Measurements from ENCODE around the gene GLI3. TPM values are rescaled to one million over a fixed set of nuclear protein-coding genes. Genes with fewer than 3 reads are reported as not detected.

The GLI3 gene
- total RNA-seq, 1 experiment from 2014 or later = 46.2 TPM

- Mint-ChIP-seq H3K36me3 (peaks cover 30% of the 10 kb centered on the region), H3K4me1 (peaks cover 70% of the 10 kb centered on the region), H3K27me3 (ENCODE audit: low read depth) (no peaks in the 10 kb centered on the region), H3K27ac (no peak overlapping the region), H3K4me3 (peak overlapping the region; percentile 3), H3K9me3 (peaks cover 3% of the 10 kb centered on the region; the same call in 1 of the 2 replicates)
- POLR2A ChIA-PET = no interaction called here
- CTCF ChIA-PET = interaction anchor here (2.5 kb wide), 1 partner anchor 87 kb away, joined by 8 read pairs; no protein-coding TSS in a partner anchor
- DNase-seq (ENCODE audit: low spot score) (no peak), ATAC-seq (peak; percentile 65)
- TF ChIP-seq RORB (CRISPR knock-in tag; IDR thresholded peaks at IDR 0.05) (no peak), KAT7 (CRISPR knock-in tag; IDR thresholded peaks at IDR 0.05; ENCODE audit: borderline replicate concordance) (no peak), ZNF532 (CRISPR knock-in tag; IDR thresholded peaks at IDR 0.05; ENCODE audit: borderline replicate concordance) (no peak), AR (CRISPR knock-in tag; IDR thresholded peaks at IDR 0.05) (no peak), ZNF219 (CRISPR knock-in tag; IDR thresholded peaks at IDR 0.05; ENCODE audit: borderline replicate concordance) (no peak), NR2C2 (CRISPR knock-in tag; IDR thresholded peaks at IDR 0.05) (no peak), TEAD4 (CRISPR knock-in tag; IDR thresholded peaks at IDR 0.05) (no peak), ERG (CRISPR knock-in tag; IDR thresholded peaks at IDR 0.05) (no peak), ATF6 (CRISPR knock-in tag; IDR thresholded peaks at IDR 0.05) (no peak), OVOL2 (CRISPR knock-in tag; IDR thresholded peaks at IDR 0.05; ENCODE audit: borderline replicate concordance) (no peak), E2F5 (CRISPR knock-in tag; IDR thresholded peaks at IDR 0.05) (no peak), EMX1 (CRISPR knock-in tag; IDR thresholded peaks at IDR 0.05) (no peak), TEAD1 (CRISPR knock-in tag; IDR thresholded peaks at IDR 0.05) (no peak), ZNF121 (CRISPR knock-in tag; IDR thresholded peaks at IDR 0.05) (no peak), CTCF (IDR thresholded peaks at IDR 0.05) (no peak), MXD4 (CRISPR knock-in tag; IDR thresholded peaks at IDR 0.05; ENCODE audit: borderline replicate concordance) (no peak), ESRRA (CRISPR knock-in tag; IDR thresholded peaks at IDR 0.05; ENCODE audit: borderline replicate concordance) (no peak), ZBTB21 (CRISPR knock-in tag; IDR thresholded peaks at IDR 0.05; ENCODE audit: borderline replicate concordance) (no peak), TP53 (CRISPR knock-in tag; IDR thresholded peaks at IDR 0.05) (no peak), MYBL2 (CRISPR knock-in tag; IDR thresholded peaks at IDR 0.05) (no peak)
Observed at GRCh38 chr7:42027521-42027920, 209.5 kb downstream of the GLI3 start.

Measured in WTC11 (cell line).